Measurements from ENCODE around the gene MYRF.

MYRF gene

DNA sequence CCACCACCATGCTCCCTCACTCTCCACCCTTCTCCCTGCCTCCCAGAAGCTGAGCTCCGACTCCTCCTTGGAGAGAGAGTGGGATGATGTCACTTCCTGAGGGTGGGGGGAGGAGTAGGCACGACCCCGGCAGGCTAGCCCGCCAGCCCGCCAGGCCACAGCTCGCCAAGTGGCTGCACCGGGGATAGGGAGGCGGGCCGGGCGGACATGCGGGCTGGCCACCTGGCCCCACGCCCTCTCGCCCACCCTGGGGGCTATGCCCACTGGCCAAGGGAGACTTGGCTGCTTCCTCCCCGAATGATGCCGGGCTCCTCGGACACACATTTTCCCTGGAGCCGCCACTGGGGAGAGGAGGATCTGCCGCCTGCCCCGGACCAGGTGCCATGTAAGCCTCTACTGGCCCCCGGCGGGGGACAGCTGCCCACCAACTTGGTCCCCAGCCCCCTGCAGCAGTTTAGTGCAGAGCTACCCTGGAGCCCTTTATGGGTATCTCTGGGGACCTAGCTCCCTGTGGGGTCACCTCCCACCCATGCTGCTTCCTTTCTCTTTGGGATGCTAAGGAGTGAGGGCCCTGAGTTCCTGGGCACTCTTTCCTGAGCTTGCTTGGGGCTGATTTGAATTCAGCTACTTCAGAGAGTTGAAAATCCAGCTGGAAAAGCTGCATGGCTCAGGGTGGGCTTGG lies 33.7 kb upstream of the MYRF start:
- DNase-seq (ENCODE audit: low read depth), result no peak

DNA sequence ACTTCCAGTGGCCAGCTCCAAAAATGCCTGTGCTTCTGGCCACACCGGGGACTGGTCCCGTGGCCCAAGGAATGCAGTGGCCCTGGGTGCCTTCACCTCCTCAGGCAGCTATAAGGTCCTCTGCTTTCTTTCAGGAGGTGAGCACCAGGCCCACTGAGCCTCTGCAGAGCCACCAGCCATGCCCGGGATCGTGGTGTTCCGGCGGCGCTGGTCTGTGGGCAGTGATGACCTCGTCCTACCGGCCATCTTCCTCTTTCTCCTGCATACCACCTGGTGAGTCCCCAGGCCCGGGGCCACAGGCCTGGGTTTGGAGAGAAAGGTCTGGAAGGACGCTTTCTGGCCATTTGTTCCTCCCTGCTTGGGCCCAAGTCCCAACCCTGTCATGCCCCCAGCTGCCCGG lies 32.5 kb upstream of the MYRF start:
- DNase-seq (ENCODE audit: low read depth), result no peak

DNA sequence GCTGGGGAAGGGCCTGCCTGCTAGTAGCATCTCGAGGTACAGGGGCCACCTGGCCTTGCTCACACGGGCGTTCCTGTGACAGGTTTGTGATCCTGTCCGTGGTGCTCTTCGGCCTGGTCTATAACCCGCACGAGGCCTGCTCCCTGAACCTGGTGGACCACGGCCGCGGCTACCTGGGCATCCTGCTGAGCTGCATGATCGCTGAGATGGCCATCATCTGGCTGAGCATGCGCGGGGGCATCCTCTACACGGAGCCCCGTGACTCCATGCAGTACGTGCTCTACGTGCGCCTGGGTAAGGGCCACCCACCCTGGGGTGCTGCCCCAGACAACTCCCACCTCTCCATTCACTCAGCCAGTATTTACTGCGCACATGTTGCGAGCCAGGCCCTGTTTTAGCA lies 31.8 kb upstream of the MYRF start:
- DNase-seq (ENCODE audit: low read depth), result no peak

DNA sequence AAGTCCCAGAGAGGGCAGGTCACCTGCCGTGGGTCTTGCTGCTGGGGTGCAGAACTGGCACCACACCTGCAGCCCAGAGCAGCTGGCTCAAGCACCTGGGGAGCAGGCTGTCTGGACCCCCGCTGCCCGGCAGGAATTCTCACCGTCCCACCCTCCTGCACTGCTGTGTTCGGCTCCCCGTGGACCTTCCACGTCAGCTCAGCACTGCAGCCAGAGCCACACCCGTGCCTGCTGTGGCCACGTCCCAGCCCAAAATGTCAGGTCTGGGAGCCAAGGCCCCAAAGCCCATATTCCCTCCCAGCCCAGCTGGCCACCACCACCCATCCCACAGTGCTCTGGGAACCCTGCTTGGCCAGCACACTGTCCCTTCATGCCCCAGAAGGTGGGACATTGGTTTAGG lies 28.0 kb upstream of the MYRF start:
- no peak for DNase-seq (ENCODE audit: low read depth)

DNA sequence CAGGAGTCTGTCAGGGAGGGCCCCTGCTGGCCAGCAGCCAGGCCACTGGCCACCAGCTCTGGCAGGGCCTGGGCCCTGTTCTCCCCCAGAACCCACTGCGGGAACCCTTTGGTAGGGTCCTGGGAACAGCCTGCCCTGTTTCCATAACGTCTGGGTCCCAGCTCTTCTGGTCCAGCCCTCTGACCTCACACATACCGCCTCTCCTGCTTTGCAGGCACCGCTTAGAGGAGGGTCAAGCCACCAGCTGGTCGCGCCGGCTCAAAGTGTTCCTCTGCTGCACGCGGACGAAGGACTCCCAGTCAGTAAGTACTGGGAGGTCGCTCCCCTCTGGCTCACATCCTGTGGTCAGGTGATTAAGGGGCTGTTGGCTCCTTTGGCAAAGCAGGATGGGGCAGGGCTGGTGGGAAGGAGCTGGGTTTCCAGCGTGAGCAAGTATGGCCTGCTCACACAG lies 26.6 kb upstream of the MYRF start:
- no peak for DNase-seq (ENCODE audit: low read depth)

DNA sequence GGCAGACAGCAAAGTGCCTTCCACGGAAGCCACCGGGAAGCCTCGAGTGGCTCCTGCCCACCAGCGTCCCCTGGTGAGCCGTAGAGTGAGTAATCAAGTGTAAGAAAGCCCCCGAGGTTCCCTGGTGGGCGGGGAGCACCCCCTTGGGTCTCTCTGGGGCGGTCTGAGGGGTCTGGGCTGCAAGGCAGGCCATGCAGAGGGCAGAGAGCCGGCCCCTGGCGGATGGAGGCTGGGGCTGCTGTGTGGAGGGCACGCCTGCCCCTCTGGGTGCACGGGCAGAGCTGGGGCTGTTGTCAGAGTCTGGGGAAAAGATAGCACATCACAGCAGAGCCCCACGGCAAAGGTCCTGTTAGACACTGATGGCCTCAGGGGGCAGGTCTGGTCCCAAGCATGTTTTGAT lies 25.7 kb upstream of the MYRF start:
- no peak for DNase-seq (ENCODE audit: low read depth)

DNA sequence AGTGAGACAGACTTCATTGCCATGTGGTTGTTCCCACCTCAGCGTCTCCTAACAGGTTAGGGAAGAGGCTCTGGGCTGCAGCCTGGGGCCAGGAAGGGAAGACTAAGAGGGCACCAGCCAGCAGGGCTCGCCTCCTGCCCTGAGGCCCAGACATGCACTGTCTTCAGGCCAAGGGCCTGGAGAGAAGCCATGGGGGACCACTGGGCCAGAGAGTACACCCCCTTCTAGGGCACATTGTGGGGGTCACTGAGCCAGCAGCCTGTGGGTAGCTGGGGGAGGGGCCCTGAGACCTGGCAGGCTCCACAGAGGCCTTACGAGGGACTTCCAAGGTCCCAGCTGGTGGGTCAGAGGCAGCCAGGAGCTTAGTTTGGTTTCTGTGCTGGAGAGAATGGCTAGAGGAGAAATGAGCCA lies 25.0 kb upstream of the MYRF start:
- no peak for DNase-seq (ENCODE audit: low read depth)

DNA sequence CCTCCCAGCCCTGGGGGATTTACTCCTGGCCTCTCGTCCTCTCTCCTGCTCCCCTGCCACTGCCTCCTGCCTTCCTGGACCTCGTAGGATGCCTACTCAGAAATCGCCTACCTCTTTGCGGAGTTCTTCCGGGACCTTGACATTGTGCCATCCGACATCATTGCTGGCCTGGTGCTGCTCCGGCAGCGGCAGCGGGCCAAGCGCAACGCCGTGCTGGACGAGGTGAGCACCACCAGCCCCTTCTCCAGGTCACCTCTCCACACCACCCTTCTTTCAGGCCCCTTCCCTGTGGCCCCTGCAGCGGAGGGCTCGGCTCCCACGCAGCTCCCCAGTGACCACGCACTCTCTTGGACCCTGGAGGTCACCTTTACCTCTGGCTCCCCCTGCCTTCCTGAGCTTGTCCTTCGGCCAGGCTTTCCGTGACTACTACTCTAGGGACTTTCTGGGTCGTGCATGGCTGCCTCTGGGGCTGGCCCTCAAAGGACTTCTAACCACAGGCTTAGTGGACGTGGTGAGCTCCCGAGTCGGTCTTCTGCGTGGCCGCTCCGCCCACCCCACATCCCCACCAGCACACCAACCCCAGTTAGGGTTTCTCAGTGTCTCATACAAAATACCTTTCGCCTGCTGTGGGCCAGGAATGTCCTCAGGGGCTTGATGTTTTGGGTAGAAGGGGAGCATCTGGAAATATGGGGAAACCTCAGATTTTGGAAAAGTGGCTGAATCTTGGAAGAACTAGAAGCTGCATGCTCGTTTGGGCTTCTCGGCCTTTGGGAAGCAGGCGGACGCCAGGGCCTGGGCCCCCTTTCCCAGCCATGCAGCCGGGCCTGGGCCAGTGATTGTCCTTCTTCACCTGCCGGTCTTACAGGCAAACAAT lies 24.1 kb upstream of the MYRF start:
- DNase-seq (ENCODE audit: low read depth), result no peak

DNA sequence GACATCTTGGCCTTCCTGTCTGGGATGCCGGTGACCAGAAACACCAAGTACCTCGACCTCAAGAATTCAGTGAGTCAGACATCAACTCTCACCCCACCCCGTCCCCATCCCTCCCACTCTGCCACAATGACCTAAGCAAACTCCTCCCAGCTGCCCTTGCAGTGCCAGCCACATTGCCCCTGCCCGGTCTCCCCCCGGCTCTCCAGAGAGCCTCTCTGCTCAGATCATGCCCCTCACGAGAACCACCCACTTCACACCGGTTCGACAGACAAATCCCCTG lies 23.6 kb upstream of the MYRF start:
- no peak for DNase-seq (ENCODE audit: low read depth)

DNA sequence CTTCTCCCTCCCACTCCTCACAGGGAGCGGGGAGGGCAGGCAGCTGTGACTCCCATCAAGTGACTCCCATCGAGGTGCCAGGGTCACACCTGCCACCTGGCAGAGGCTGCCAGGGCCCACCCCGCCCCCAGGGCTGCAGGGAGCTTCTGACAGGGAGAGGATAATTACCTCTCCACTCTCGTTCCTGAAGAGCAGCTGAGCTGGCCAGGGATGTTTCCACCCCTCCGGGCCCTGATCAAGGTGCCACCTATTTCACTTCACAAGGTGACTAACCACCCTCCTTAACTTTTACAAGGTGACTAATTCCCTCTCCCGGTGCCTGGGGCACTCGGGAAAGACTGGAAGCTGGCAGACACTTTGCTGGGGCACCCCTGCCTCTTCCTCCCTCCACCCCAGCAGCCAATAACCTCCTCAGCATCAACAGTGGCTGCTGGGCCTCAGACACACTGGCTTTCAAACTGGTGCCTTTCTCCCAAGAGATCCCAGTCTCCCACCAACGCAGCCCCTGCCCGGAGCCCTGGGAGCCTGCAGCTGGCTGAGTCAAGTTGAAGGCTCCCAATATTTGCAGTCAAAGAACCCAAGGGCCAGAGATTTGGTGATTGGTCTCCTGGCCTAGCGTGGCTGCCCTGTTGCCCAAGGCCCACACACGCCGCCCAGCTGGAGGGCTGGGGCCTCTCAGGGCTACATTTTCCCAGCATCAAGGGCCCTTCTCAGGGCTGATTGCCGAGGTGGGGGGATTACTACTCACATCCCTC lies 22.0 kb upstream of the MYRF start:
- no peak for DNase-seq (ENCODE audit: low read depth)

DNA sequence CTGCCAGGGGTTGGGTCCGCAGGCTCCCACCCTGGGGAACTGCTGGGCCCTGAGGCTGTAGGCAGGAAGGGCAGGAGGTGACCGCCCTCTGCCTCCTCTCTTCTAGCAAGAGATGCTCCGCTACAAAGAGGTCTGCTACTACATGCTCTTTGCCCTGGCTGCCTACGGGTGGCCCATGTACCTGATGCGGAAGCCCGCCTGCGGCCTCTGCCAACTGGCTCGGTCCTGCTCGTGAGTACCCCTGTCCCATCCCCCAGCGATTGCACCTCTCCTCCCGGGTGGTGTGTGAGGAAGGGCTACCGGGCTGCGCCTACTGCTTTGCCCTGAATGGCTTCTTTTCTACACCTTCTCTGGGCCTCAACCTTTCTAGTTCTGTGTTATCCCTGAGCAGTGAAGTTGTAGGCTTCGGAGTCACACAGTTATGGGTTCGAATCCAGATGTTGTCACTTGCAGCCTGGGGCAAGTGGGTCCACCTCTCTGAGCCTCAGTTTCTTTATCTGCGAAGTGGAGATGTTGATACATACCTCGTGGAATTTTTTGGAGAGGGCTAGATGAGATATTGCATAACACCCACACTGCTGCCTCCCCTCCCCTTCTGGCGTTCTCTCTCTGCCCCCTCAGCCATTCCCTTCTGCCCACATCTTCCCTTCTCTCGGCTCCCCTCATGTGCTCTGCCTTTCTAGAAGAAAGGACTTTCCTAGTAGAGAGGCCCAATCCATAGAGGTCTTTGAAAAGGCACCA lies 21.1 kb upstream of the MYRF start:
- no peak for DNase-seq (ENCODE audit: low read depth)

DNA sequence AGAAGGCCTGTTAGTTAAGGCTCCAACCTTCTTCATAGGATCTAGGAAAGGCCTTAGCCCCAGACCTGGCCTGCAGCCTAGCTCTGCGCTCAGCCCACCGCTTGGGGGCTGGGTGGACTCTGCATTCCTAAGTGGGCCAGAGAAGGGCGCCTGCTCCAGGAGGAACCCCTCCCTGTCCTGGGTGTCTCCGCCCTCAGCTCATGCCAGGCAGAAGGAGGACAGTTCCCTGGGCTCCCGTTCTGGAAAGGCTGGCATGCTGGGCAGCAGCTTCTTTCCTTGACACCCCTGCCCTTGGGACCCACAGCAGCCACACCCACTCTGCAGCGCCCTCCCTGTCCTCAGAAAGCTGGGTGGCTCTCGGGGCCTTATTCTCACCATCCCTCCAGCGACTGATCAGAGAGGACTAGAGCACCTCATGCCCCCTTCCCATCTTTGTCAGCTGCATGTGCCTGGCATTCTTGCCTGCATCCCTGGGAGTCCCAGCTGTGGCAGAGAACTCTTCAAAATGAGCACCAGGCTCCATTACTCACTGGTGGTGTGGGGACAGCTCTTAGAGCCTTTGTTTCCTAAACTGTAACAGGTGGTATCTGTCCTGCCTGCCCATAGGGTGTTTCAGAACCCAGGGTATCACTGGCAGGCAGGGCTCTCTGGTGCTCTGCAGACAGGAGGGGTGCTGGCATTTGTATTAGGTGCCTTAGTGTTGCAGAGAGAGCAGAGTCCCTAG lies 20.3 kb upstream of the MYRF start:
- DNase-seq (ENCODE audit: low read depth), result no peak

DNA sequence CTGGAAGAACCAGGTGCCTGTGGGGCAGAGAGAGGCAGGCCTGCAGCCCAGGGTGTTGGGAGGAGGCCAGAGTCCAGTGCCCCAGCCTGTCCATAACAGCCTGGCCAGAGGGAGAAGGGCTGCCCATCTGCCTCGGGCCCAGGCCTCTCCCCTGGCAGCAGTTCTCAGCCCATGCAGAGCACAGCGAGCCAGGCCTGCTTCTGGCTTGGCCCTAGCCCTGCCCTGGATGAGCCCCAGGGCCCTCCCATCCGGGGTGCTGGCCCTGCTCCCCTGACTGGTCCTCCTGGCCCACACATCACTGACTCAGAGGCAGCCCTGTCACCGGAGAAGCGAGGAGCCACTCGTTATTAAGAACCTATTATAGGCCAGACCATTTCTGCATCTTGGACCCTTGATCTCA lies 19.7 kb upstream of the MYRF start:
- DNase-seq (ENCODE audit: low read depth), result no peak

DNA sequence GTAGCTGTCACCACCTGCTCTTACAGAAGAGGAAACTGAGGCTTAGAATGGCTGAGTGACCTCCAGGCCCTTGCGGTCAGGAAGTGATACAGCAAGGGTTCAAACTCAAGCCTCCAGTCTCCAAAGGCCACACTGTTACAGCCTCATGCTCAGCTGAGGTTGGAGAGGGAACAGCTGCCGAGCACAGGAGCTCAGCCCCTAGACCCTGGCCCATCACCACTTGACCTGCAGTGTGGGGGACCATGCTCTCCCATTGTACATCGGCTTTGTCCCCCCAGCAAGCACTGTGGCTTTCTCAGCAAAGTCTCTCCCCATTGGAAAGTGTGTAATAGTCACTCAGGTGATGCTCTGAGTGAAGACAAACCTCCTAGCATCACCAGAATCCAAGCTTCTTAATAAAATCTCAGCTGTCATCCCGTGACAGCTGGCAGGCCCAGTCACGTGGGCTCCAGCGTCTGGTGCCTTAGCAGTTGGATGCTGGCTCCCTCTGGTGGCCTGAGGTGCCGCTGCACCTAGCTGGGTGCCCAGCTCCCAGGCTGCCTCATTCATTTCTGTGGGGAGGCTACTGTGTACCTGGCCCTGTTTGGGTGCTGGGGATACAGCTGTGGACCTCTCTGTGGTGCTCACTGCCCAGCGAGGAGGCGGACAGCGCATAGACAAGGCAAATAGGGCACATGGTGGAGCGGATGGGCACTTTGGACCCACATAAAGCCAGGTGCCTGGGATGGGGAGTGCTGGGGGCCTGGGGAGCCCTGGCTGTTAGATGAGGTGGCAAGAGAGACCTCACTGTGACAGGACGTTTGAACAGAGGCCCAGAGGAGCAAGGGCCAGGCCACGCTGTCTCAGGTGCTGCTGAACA lies 19.1 kb upstream of the MYRF start:
- peak; percentile 75 for DNase-seq (ENCODE audit: low read depth)

DNA sequence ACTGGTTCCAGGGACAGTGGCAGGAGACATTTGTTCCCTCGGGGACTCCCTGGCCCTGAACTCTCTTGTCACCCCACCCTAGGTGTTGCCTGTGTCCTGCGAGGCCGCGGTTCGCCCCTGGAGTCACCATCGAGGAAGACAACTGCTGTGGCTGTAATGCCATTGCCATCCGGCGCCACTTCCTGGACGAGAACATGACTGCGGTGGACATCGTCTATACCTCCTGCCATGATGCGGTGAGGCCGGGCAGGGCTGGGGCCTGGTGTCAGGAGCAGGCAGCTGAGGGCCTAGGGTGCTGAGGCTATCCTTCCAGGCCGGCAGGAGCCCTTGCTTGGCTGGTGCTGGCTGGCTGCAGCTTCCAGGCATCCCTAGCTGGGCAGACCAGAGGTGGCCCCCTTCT lies 17.7 kb upstream of the MYRF start:
- DNase-seq (ENCODE audit: low read depth), result no peak

DNA sequence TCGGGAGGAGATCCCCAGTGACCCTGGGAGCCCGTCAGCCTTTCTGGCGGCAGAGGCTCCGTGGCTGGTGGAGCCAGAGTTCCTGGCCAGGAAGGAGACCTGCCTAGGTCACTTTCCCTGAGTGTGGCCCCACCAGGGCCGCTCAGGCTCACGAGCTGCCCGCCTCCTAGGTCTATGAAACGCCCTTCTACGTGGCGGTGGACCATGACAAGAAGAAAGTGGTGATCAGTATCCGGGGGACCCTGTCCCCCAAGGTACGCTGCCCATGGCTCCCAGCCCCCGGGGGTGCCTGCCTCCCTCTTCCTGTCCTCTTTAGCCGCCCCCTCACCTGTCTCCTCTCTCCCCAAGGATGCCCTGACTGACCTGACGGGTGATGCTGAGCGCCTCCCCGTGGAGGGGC lies 17.0 kb upstream of the MYRF start:
- DNase-seq (ENCODE audit: low read depth), result no peak

DNA sequence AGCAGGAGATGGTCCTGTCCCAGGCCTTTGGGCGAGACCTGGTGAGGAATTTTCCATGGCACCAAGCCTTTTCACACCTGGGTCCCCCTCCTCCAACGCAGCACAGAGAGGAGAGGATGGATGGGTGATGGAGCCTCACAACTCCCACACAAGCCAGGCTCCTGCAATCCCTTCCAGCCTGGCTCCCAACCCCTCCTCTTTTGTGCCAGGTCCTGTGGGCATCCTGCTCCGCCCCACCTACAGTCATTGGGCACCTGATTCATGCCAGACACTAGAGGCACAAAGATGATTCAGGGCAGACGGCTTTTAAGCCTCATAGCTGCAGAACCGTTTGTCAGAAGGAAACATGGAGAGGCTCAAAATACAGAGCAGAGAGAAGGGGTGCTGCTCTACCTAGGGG lies 16.1 kb upstream of the MYRF start:
- no peak for DNase-seq (ENCODE audit: low read depth)

DNA sequence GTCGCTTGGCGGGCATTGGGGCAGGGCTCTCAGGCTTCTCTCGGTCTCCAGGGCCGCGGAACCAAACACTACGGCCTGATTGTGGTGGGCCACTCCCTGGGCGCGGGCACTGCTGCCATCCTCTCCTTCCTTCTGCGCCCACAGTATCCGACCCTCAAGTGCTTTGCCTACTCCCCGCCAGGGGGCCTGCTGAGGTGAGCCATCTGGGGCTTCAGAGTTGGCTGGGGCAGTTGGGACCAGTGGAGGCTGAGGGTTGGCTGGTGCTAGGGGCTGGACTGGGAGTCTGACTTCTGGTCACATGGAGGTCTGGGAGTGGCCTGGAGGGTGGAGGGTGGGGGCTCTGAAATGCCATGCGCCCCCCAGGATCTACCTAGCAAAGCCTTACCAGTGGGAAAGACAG lies 15.3 kb upstream of the MYRF start:
- no peak for DNase-seq (ENCODE audit: low read depth)

DNA sequence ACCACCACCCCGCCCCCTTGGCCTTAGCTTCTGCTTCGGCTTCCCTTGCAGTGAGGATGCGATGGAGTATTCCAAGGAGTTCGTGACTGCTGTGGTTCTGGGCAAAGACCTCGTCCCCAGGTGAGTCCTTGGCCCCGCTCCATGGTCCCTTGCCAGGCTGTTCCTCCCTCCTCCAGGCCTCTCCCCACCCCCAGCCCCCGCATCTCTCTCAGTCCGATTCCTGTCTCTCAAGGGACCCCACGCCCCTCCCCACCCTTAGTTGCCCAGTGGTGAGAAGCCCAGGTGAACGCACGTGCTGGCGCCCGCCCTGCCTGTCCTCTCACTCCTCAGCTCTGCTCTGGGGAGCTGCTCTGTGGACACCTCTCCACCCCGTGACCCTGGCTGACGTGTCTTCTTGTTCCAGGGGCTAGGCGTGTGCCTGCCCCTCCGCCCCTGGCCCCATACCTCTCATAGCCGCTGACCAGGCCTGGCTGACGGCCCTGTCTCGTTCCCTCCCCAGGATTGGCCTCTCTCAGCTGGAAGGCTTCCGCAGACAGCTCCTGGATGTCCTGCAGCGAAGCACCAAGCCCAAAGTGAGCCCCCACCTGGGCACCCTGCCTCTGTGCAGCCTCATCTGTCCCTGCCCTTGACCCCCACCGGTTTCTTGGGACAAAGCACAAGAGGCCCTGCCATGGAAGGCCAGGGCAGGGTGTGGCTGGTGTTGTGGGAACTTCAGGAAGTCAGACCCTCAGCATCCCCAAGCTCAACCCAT lies 14.6 kb upstream of the MYRF start:
- no peak for DNase-seq (ENCODE audit: low read depth)

DNA sequence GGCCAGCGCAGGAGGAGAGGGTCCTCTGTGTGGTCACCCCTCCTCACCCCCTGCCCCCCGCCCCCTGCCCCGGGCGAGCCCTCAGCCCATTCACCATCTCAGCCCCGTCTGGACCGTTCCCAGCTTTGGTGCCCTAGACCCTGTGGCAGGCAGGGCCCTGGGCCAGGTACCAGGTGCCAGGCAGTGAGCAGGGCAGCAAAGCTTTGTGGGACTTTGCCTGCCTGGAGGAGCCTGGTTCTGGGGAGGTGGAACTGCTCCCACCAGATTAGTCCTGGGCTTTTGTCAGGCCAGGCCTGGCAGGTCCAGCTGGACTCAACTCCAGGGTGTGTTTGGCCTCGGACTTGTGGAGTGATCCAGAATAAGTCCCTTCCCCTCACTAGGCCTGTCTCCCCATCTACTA lies 13.7 kb upstream of the MYRF start:
- no peak for DNase-seq (ENCODE audit: low read depth)
